Activated CD4-positive, CD25-positive, alpha-beta regulatory T cell treated with anti-CD3 and anti-CD28 coated beads, Interleukin-2, amount 50 U/mL, for 16 hours (primary cell): Measurements from ENCODE around the gene EPHA8.

Experiments
- DNase-seq: peaks from one replicate; pipeline ENCODE4 v3.0.0-alpha.2; 2020; ENCODE audit warnings: low read depth, low spot score

Gene EPHA8

GRCh38 chr1:22645931-22646330 lies 82.6 kb downstream of the EPHA8 start:
- DNase-seq: no peak

GRCh38 chr1:22646384-22646783 lies 83.1 kb downstream of the EPHA8 start:
- DNase-seq: no peak

- DNase-seq: no peak
Measured at GRCh38 chr1:22650089-22650693, 86.9 kb downstream of the EPHA8 start.

- DNase-seq: no peak
Measured at GRCh38 chr1:22651941-22652856, 88.9 kb downstream of the EPHA8 start.

- no peak for DNase-seq
Measured at GRCh38 chr1:22652881-22653316, 89.6 kb downstream of the EPHA8 start, which contains the start of gene C1QB. Gene C1QB (plus strand): TSS chr1:22653236. CDS start chr1:22659463, 6,227 bp downstream.
